Activated naive CD8-positive, alpha-beta T cell treated with anti-CD3 and anti-CD28 coated beads, Interleukin-2, amount 50 U/mL, for 24 hours (primary cell): ENCODE data around the gene TRIP10.
A peak's percentile ranks its signal among the peaks of the same experiment; 100 is the strongest.
"Not testable (repeated sequence)": the region's sequence is repeated elsewhere in the genome, so short reads cannot be mapped to it uniquely, and the experiment has no call there.

ENCODE experiments used
- ATAC-seq: fragments of 150-1000 bp; cut with Tn5 transposase; one replicate; pipeline ENCODE4 v1.10.0; 2021
- DNase-seq: peaks from one replicate; pipeline ENCODE4 v3.0.0; 2021
- H3K27ac Mint-ChIP-seq: one replicate; pipeline ENCODE4 v1.8.0; 2021; ENCODE audit warnings: mild to moderate bottlenecking, mixed read lengths
- H3K27me3 Mint-ChIP-seq: one replicate; pipeline ENCODE4 v1.8.0; 2021; ENCODE audit warnings: mixed read lengths
- H3K36me3 Mint-ChIP-seq: one replicate; pipeline ENCODE4 v1.8.0; 2021; ENCODE audit warnings: low read depth, mixed read lengths
- H3K4me1 Mint-ChIP-seq: one replicate; pipeline ENCODE4 v1.8.0; 2021; ENCODE audit warnings: mixed read lengths
- H3K4me3 Mint-ChIP-seq: one replicate; pipeline ENCODE4 v1.8.0; 2021; ENCODE audit warnings: mild to moderate bottlenecking, moderate library complexity, mixed read lengths
- H3K9me3 Mint-ChIP-seq: one replicate; pipeline ENCODE4 v1.8.0; 2021; ENCODE audit warnings: mixed read lengths

TRIP10 gene

GRCh38 chr19:6771648-6772027 lies 32.2 kb downstream of the TRIP10 start:
- Mint-ChIP-seq H3K36me3 (peaks cover 20% of the 10 kb centered on the region), H3K9me3 (peaks cover 11% of the 10 kb centered on the region), H3K4me3 (peak overlapping the region; percentile 90), H3K4me1 (peaks cover 59% of the 10 kb centered on the region), H3K27ac (peak overlapping the region; percentile 87)
- H3K27me3 Mint-ChIP-seq, ATAC-seq, DNase-seq: not testable (repeated sequence)

GRCh38 chr19:6772028-6772865 lies 32.8 kb downstream of the TRIP10 start, which contains the start of gene VAV1:
TSS of gene VAV1 (plus strand) at chr19:6772708. CDS start at chr19:6772808, 100 bp downstream.
- Mint-ChIP-seq H3K4me3 (peak within 1 kb of the TSS; percentile 90), H3K36me3 (peaks cover 26% of the 10 kb centered on the region), H3K27ac (peak within 1 kb of the TSS; percentile 93), H3K27me3 (no peaks in the 10 kb centered on the region), H3K9me3 (peaks cover 11% of the 10 kb centered on the region), H3K4me1 (peaks cover 59% of the 10 kb centered on the region)
- ATAC-seq (peak; percentile 55), DNase-seq (peak; percentile 80)

GRCh38 chr19:6772866-6773322 lies 33.4 kb downstream of the TRIP10 start:
- DNase-seq (no peak), ATAC-seq (no peak)
- H3K4me1 Mint-ChIP-seq, result peaks cover 61% of the 10 kb centered on the region
- H3K36me3 Mint-ChIP-seq, result peaks cover 29% of the 10 kb centered on the region
- H3K9me3 Mint-ChIP-seq, result peaks cover 11% of the 10 kb centered on the region
- peak overlapping the region; percentile 93 for H3K27ac Mint-ChIP-seq
- no peaks in the 10 kb centered on the region for H3K27me3 Mint-ChIP-seq
- peak overlapping the region; percentile 90 for H3K4me3 Mint-ChIP-seq

GRCh38 chr19:6773323-6773931 lies 33.9 kb downstream of the TRIP10 start:
- peak overlapping the region; percentile 93 for H3K27ac Mint-ChIP-seq
- peak overlapping the region; percentile 90 for H3K4me3 Mint-ChIP-seq
- peaks cover 32% of the 10 kb centered on the region for H3K36me3 Mint-ChIP-seq
- peaks cover 61% of the 10 kb centered on the region for H3K4me1 Mint-ChIP-seq
- H3K9me3 Mint-ChIP-seq, result peaks cover 11% of the 10 kb centered on the region
- no peaks in the 10 kb centered on the region for H3K27me3 Mint-ChIP-seq
- ATAC-seq (peak; percentile 66), DNase-seq (peak; percentile 74)

GRCh38 chr19:6774821-6775707 lies 35.6 kb downstream of the TRIP10 start:
- DNase-seq, result no peak
- Mint-ChIP-seq H3K27me3 (no peaks in the 10 kb centered on the region), H3K36me3 (peaks cover 36% of the 10 kb centered on the region), H3K4me1 (peaks cover 61% of the 10 kb centered on the region), H3K27ac (peak overlapping the region; percentile 66), H3K9me3 (peaks cover 11% of the 10 kb centered on the region), H3K4me3 (peak overlapping the region; percentile 40)
- ATAC-seq, result no peak

- not testable (repeated sequence) for H3K27ac Mint-ChIP-seq, H3K27me3 Mint-ChIP-seq, ATAC-seq, H3K4me3 Mint-ChIP-seq, DNase-seq
- Mint-ChIP-seq H3K9me3 (peaks cover 11% of the 10 kb centered on the region), H3K36me3 (peaks cover 40% of the 10 kb centered on the region), H3K4me1 (peaks cover 61% of the 10 kb centered on the region)
Observed at GRCh38 chr19:6776045-6776444, 36.6 kb downstream of the TRIP10 start.

- Mint-ChIP-seq H3K9me3 (peaks cover 11% of the 10 kb centered on the region), H3K4me3 (no peak overlapping the region), H3K36me3 (peaks cover 44% of the 10 kb centered on the region), H3K4me1 (peaks cover 61% of the 10 kb centered on the region), H3K27ac (peak overlapping the region; percentile 37), H3K27me3 (no peaks in the 10 kb centered on the region)
- DNase-seq (no peak), ATAC-seq (no peak)
Observed at GRCh38 chr19:6776999-6777398, 37.5 kb downstream of the TRIP10 start.

- Mint-ChIP-seq H3K4me1 (peaks cover 57% of the 10 kb centered on the region), H3K27me3 (no peaks in the 10 kb centered on the region), H3K4me3 (no peak overlapping the region), H3K9me3 (peaks cover 11% of the 10 kb centered on the region), H3K27ac (peak overlapping the region; percentile 37), H3K36me3 (peaks cover 44% of the 10 kb centered on the region)
- no peak for DNase-seq
- no peak for ATAC-seq
Observed at GRCh38 chr19:6777434-6777833, 38.0 kb downstream of the TRIP10 start.

- peaks cover 62% of the 10 kb centered on the region for H3K4me1 Mint-ChIP-seq
- peaks cover 44% of the 10 kb centered on the region for H3K36me3 Mint-ChIP-seq
- DNase-seq (no peak), ATAC-seq (no peak)
- peaks cover 11% of the 10 kb centered on the region for H3K9me3 Mint-ChIP-seq
- H3K27me3 Mint-ChIP-seq, result no peaks in the 10 kb centered on the region
- H3K27ac Mint-ChIP-seq, result peak overlapping the region; percentile 46
- no peak overlapping the region for H3K4me3 Mint-ChIP-seq
Observed at GRCh38 chr19:6778386-6778785, 38.9 kb downstream of the TRIP10 start.

- ATAC-seq (peak; percentile 35), DNase-seq (no peak)
- Mint-ChIP-seq H3K4me3 (no peak overlapping the region), H3K9me3 (peaks cover 11% of the 10 kb centered on the region), H3K36me3 (peaks cover 43% of the 10 kb centered on the region), H3K4me1 (peaks cover 63% of the 10 kb centered on the region), H3K27me3 (no peaks in the 10 kb centered on the region), H3K27ac (peak overlapping the region; percentile 54)
Observed at GRCh38 chr19:6779206-6779605, 39.7 kb downstream of the TRIP10 start.

GRCh38 chr19:6787393-6787792 lies 47.9 kb downstream of the TRIP10 start:
- H3K27ac Mint-ChIP-seq, result no peak overlapping the region
- H3K4me1 Mint-ChIP-seq, result peaks cover 47% of the 10 kb centered on the region
- H3K4me3 Mint-ChIP-seq, result no peak overlapping the region
- no peak for ATAC-seq
- H3K27me3 Mint-ChIP-seq, result no peaks in the 10 kb centered on the region
- H3K36me3 Mint-ChIP-seq, result peaks cover 33% of the 10 kb centered on the region
- no peaks in the 10 kb centered on the region for H3K9me3 Mint-ChIP-seq
- no peak for DNase-seq

- peaks cover 44% of the 10 kb centered on the region for H3K4me1 Mint-ChIP-seq
- no peaks in the 10 kb centered on the region for H3K27me3 Mint-ChIP-seq
- H3K9me3 Mint-ChIP-seq, result no peaks in the 10 kb centered on the region
- H3K36me3 Mint-ChIP-seq, result peaks cover 41% of the 10 kb centered on the region
- no peak for DNase-seq
- no peak overlapping the region for H3K27ac Mint-ChIP-seq
- no peak overlapping the region for H3K4me3 Mint-ChIP-seq
- ATAC-seq, result no peak
Observed at GRCh38 chr19:6788896-6789295, 49.4 kb downstream of the TRIP10 start.

- Mint-ChIP-seq H3K9me3 (peaks cover 13% of the 10 kb centered on the region), H3K4me3 (no peak overlapping the region), H3K4me1 (peaks cover 51% of the 10 kb centered on the region), H3K36me3 (peaks cover 48% of the 10 kb centered on the region), H3K27me3 (no peaks in the 10 kb centered on the region), H3K27ac (no peak overlapping the region)
- no peak for ATAC-seq
- DNase-seq, result no peak
Observed at GRCh38 chr19:6790194-6791128, 51.0 kb downstream of the TRIP10 start.
